ENCODE results near the gene LIN37.

Gene LIN37

DNA sequence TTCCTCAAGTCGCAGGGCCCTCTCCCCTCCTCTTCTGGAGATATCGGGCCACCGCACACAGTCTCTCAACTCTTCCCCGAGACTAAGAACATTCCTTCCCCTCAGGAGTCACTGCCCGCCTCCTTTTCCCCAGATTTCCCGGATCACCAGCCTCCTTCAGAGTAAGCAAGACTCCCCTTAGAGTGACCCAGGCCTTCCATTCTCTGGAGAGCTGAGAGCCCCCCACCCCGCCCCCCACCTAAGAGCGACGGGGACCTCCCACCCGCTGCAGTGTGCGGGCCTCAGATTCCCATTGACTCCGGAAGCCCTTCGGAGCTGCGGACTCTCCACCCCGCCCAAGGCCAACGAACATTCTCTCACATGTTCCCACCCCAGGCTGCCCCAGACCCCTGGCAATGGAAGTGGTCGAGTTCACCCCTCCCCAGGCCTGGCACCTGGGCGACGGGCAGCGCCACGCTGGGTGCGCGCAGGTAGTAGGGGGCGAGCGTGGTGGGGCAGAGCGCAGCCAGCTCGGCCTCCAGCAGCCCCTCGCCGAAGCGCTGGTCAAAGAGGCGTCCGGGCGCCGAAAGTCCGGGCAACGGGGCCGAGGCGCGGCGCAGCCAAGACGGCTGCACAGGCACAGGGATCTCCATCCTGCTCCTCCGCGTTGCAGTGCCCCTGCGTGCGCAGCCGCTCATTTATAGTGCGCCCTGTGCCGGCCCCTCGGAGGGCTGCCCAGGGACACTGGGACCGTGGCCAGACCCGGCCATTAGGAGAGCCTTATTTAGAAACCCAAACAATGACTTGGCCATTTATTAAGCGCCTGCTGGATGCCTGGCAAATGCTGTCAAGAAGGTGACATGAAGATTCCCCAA, 8.2 kb downstream of the LIN37 start, which contains the start of gene HSPB6:
Gene HSPB6, minus strand, starts transcription at position 653 of the 854 bp plus-strand sequence. Its CDS starts 21 bp downstream, at position 632.
- TF ChIP-seq, protein P1, sequence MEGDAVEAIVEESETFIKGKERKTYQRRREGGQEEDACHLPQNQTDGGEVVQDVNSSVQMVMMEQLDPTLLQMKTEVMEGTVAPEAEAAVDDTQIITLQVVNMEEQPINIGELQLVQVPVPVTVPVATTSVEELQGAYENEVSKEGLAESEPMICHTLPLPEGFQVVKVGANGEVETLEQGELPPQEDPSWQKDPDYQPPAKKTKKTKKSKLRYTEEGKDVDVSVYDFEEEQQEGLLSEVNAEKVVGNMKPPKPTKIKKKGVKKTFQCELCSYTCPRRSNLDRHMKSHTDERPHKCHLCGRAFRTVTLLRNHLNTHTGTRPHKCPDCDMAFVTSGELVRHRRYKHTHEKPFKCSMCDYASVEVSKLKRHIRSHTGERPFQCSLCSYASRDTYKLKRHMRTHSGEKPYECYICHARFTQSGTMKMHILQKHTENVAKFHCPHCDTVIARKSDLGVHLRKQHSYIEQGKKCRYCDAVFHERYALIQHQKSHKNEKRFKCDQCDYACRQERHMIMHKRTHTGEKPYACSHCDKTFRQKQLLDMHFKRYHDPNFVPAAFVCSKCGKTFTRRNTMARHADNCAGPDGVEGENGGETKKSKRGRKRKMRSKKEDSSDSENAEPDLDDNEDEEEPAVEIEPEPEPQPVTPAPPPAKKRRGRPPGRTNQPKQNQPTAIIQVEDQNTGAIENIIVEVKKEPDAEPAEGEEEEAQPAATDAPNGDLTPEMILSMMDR (IDR thresholded peaks at IDR 0.05; ENCODE audit: borderline replicate concordance, extremely low read depth, low read length, poor library complexity, severe bottlenecking) = no peak
- H2AFZ ChIP-seq (ENCODE audit: low read depth, low read length) = peak within 1 kb of the TSS; percentile 62
- H3K27me3 ChIP-seq (ENCODE audit: insufficient read depth, low read length, poor library complexity) = no peaks in the 10 kb centered on the region
- H3K9me3 ChIP-seq (ENCODE audit: insufficient read depth, low read length, severe bottlenecking) = no peaks in the 10 kb centered on the region
- H3K4me1 ChIP-seq (ENCODE audit: insufficient read depth, low read length) = peaks cover 26% of the 10 kb centered on the region
- H3K36me3 ChIP-seq (ENCODE audit: insufficient read depth, low read length) = peaks cover 49% of the 10 kb centered on the region
- peak within 1 kb of the TSS; percentile 88 for H3K27ac ChIP-seq (ENCODE audit: low read length)
- H3K4me2 ChIP-seq (ENCODE audit: insufficient read depth, low read length) = peak within 1 kb of the TSS; percentile 70
- peaks cover 30% of the 10 kb centered on the region for H3K79me2 ChIP-seq (ENCODE audit: insufficient read depth, low read length)
- ATAC-seq (ENCODE audit: insufficient read depth, low read depth) (no peak), DNase-seq (no peak)
- H3K9ac ChIP-seq (ENCODE audit: low read depth, low read length) = peak within 1 kb of the TSS; percentile 97
- peaks cover 22% of the 10 kb centered on the region for H4K20me1 ChIP-seq (ENCODE audit: insufficient read depth, low read length)
- H3K4me3 ChIP-seq (ENCODE audit: low read depth in 1 of 2, low read length in 2 of 2) = peak within 1 kb of the TSS; percentile 30 to 61

DNA sequence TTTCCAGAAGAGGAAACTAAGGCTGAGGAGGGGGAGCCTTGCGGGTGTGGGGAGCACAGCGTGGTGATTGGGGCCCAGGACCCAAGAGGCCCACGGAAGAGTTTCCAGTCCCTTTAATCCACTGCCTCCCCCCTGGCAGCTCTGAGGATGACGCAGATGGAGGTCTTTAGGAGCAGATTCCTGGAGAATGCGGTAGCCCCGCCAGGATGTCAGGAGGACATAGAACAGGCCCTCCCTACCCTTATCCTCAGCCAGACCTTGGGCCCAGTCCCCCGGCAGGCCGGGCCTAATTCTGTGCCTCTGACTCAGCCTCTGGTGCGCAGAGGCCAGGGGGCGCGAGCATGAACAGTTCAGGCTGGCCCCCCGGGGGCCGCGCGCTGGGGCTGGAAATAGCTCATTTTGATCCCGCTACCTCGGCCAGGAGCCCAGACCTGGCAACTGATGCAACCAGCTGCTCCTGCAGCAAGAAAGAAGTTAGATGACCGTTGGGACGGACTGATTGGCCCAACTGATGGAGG, 8.9 kb downstream of the LIN37 start:
- DNase-seq = no peak
- peak; percentile 3; the same call in 2 of the 3 replicates for ATAC-seq (ENCODE audit: insufficient read depth, low read depth)
- peak overlapping the region; percentile 62 for H2AFZ ChIP-seq (ENCODE audit: low read depth, low read length)
- peaks cover 26% of the 10 kb centered on the region for H3K4me1 ChIP-seq (ENCODE audit: insufficient read depth, low read length)
- TF ChIP-seq EZH2 (IDR thresholded peaks at IDR 0.05; ENCODE audit: borderline replicate concordance, low read depth, low read length, severe bottlenecking) = no peak
- TF ChIP-seq, protein P1 (IDR thresholded peaks at IDR 0.05; ENCODE audit: borderline replicate concordance, extremely low read depth, low read length, poor library complexity, severe bottlenecking) = no peak
- H3K36me3 ChIP-seq (ENCODE audit: insufficient read depth, low read length) = peaks cover 53% of the 10 kb centered on the region
- peaks cover 22% of the 10 kb centered on the region for H4K20me1 ChIP-seq (ENCODE audit: insufficient read depth, low read length)
- H3K9me3 ChIP-seq (ENCODE audit: insufficient read depth, low read length, severe bottlenecking) = no peaks in the 10 kb centered on the region
- peak overlapping the region; percentile 72 for H3K9ac ChIP-seq (ENCODE audit: low read depth, low read length)
- peak overlapping the region; percentile 70 for H3K4me2 ChIP-seq (ENCODE audit: insufficient read depth, low read length)
- H3K4me3 ChIP-seq (ENCODE audit: low read depth in 1 of 2, low read length in 2 of 2) = peak overlapping the region; percentile 30 to 61
- no peaks in the 10 kb centered on the region for H3K27me3 ChIP-seq (ENCODE audit: insufficient read depth, low read length, poor library complexity)
- H3K27ac ChIP-seq (ENCODE audit: low read length) = peak overlapping the region; percentile 88
- H3K79me2 ChIP-seq (ENCODE audit: insufficient read depth, low read length) = peaks cover 30% of the 10 kb centered on the region

DNA sequence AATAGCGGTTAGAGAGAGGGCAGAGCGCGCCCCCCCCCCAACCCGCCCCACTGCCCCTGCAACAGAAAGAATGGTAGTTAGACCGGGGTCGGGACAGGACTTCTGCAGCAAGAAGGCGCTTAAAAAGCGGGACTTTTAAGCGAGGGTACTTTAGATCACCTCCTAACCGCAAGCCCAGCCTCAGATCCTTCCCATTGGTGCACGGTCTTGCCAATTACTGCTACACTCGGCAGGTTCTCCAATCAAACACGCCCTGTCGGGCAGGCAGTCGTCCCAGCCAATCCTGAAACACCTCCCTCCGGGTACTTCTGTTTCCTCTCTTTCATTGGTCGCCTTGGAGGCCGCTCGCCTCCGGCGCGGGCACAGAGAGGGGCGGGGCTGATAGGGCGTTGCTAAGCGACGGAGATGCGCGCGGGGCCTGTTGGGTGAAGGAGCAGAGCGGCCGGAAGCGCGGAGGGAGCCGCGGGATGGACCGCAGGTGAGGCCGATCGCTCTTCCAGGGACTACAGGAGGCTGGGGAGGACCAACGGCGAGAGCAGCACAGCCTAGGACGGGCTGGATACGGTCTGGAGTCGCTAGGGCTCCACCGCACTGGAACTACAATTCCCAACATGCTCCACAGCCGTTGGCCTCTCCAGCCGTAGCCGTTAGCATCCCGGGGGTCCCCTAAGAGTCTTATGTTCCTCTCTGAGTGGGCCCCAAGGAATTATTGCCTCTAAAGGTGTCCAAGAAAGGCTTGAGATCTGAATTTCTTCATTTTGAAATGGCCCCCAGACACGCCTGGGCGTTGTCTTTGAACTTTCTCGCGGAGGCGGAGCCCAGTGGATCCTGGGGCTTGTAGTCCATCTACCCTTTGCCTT, 9.6 kb downstream of the LIN37 start, which contains the start of gene PROSER3:
Gene PROSER3, plus strand, starts transcription at position 428 of the 860 bp plus-strand sequence. Its CDS starts 40 bp downstream, at position 468.
- Histone ChIP-seq H3K4me2 (ENCODE audit: insufficient read depth, low read length) (peak within 1 kb of the TSS; percentile 78), H3K79me2 (ENCODE audit: insufficient read depth, low read length) (peaks cover 30% of the 10 kb centered on the region), H3K9me3 (ENCODE audit: insufficient read depth, low read length, severe bottlenecking) (no peaks in the 10 kb centered on the region), H3K4me1 (ENCODE audit: insufficient read depth, low read length) (peaks cover 26% of the 10 kb centered on the region), H3K9ac (ENCODE audit: low read depth, low read length) (peak within 1 kb of the TSS; percentile 97), H3K36me3 (ENCODE audit: insufficient read depth, low read length) (peaks cover 47% of the 10 kb centered on the region), H4K20me1 (ENCODE audit: insufficient read depth, low read length) (peaks cover 22% of the 10 kb centered on the region), H3K4me3 (ENCODE audit: low read depth in 1 of 2, low read length in 2 of 2) (peak within 1 kb of the TSS; percentile 91 to 95), H2AFZ (ENCODE audit: low read depth, low read length) (peak within 1 kb of the TSS; percentile 98), H3K27ac (ENCODE audit: low read length) (peak within 1 kb of the TSS; percentile 99), H3K27me3 (ENCODE audit: insufficient read depth, low read length, poor library complexity) (no peaks in the 10 kb centered on the region)
- ATAC-seq (ENCODE audit: insufficient read depth, low read depth) (peak; percentile 97), DNase-seq (peak; percentile 100)
- TF ChIP-seq, protein P1 (IDR thresholded peaks at IDR 0.05; ENCODE audit: borderline replicate concordance, extremely low read depth, low read length, poor library complexity, severe bottlenecking) = peak; percentile 3
- TF ChIP-seq EZH2 (IDR thresholded peaks at IDR 0.05; ENCODE audit: borderline replicate concordance, low read depth, low read length, severe bottlenecking) = no peak
